GM18507 (cell line): ENCODE data around the gene TAF11.
"Not testable (repeated sequence)": the region's sequence is repeated elsewhere in the genome, so short reads cannot be mapped to it uniquely, and the experiment has no call there.

Source experiments
- DNase-seq: peaks from one replicate; pipeline ENCODE4 v3.0.0; 2011; ENCODE audit warnings: low read depth; ENCODE audit not compliant: insufficient read length; ENCODE audit errors: extremely low spot score
- FAIRE-seq: peaks from 2 replicates; lab custom pipeline; 2011; peaks lifted over from hg19 to GRCh38; lab: Jason Lieb, UNC

TAF11 gene

GRCh38 chr6:34875292-34876213 lies 12.3 kb downstream of the TAF11 start:
- DNase-seq (no peak), FAIRE-seq (no peak)

DNA sequence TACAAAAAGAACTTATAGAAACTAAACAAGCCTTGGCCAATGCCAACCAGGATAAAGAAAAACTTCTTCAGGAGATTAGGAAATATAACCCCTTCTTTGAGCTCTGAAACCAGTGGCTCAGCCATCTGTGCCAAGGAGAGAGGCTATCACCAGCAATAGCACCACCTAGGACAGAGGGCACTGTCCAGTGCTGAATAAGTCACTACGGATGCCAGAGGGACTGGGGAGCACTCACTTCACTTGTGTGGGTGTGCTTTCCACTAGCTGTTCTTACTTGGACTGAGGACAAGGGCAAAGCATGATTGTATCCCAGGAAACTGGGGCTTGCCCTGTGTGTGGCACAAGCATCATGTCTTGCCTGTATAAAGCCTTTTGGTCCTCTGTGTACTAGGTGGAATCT lies 15.5 kb downstream of the TAF11 start:
- DNase-seq (no peak), FAIRE-seq (no peak)

DNA sequence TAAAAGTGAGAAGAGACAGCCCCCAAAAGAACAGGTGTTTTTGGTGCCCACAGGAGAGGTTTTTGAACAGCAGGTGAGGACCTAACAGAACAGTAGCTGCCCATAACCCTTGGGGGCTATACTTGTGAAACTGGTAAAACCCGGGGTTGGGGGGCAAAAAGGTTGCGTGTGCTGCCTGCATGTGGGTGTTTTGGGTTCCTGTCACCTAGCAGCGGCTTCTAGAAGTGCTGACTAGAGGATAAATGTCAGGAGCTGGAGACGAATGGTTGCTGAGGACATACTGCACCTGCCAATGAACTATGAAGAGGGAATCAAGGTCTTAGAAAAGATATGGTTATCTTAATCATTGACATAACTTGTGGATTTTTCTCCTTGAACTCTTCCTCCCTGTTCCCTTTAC lies 16.0 kb downstream of the TAF11 start:
- FAIRE-seq (no peak), DNase-seq (no peak)

DNA sequence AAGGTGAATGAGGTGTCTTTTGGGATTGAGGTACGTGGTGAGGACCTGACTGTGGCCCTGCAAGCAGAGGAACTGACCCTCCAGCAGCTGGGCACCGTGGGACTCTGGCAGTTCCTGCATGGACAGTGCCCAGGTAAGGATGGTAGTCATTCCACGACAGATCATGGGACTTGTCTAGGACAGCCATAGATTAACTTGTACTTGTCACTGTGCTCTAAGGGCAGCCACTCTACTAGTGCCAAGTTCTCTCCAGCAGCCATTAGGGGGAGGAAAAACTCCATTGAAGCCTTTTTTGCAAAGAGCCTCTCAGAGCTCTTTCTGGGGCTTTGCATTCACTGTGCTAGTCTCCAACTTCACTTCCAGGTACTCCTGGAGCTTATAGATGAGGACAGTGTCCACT lies 20.4 kb downstream of the TAF11 start:
- FAIRE-seq (no peak), DNase-seq (no peak)

DNA sequence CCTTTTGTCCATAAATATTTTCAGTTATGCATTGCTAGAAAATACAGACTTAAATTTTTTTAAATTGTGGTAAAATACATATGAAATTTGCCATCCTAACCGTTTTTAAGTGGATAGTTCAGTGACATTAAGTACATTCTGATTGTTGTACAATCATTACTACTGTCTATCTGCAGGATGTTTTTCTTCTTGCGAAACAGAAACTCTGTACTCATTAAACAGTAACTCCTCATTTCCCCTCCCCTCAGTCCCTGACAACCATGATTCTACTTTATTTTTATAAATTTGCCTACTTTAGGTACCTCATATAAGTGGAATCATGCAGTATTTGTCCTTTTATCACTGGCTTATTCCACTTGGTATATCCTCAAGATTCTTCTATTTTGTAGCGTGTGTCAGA lies 21.3 kb downstream of the TAF11 start:
- FAIRE-seq, result no peak
- no peak for DNase-seq

DNA sequence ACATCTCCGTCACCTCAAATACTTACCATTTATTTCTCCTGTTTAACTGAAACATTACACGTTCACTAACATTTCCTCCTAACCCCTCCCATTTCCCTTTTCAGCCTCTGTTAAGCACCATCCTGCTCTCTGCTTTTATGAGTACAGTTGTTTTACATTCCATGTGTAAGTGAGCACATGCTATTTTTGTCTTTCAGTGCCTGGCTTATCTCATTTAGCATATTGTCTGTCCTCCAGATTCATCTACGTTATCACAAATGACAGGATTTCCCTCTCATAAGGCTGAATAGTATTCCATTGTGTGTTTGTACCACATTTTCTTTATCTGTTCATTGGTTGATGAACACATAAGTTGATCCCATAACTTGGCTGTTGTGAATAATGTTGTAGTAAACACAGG lies 22.7 kb downstream of the TAF11 start:
- FAIRE-seq, result no peak
- no peak for DNase-seq

GRCh38 chr6:34864007-34864406 lies 23.8 kb downstream of the TAF11 start:
- FAIRE-seq, result no peak

GRCh38 chr6:34860776-34861175 lies 27.1 kb downstream of the TAF11 start:
- FAIRE-seq (no peak), DNase-seq (no peak)

More at GRCh38 chr6:34864007-34864406, 23.8 kb downstream of the TAF11 start:
- no peak for DNase-seq

- DNase-seq (no peak), FAIRE-seq (no peak)
Measured at GRCh38 chr6:34859951-34860350, 27.9 kb downstream of the TAF11 start.

DNA sequence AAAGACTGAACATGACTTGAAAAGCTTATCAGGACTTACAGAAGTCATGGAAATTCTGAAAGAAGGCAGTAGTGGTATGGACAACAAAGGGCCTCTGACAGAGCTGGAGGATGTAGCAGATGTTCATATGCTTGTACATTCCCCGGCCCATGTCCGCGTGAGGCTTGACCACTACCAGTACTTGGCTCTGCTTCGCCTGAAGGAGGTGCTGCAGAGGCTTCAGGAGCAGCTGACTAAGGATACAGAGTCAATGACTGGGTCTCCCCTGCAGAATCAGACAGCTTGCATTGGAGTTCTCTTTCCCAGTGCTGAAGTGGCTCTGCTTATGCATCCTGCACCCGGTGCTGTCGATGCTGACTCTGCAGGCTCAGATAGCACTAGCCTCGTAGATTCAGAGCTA lies 29.2 kb downstream of the TAF11 start:
- FAIRE-seq (no peak), DNase-seq (no peak)

DNA sequence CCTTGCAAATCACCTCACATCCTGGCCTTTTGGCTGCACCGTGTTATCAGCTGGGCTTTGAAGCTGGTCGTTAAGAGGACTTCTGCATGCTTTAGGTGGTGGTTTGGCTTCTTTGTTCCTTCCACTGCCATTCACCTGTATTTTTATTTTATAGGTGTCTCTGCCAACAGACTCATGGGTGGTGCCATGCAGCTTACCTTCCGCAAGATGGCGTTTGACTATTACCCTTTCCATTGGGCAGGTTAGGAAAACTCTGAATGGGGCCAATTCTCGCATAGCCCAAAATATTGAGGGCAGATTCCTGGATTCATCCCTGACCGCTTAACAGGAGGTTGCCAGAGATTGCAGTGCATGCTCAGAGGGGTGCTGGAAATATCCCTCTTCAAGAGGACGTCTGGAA lies 32.4 kb downstream of the TAF11 start:
- FAIRE-seq (no peak), DNase-seq (no peak)

- DNase-seq (no peak), FAIRE-seq (no peak)
Measured at GRCh38 chr6:34852406-34853085, 35.3 kb downstream of the TAF11 start.

DNA sequence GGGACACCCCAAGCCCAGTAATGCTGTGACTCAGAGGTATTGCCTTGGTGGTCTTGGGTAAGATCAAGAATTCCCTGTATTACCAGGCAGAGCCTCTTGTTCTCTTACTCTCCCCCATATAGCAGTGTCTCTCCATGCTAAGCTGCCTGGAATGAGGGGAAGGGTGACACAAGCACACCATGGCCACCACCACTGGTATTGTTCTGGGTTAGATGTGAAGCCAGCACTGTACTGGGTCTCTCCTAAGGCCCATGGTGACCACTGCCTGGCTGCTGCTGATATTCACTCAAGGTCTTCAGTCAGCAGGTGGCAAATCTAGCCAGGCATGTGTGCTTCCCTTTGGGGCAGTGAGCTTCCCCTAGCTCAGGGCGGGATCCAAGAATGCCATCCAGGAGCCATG lies 36.5 kb downstream of the TAF11 start:
- FAIRE-seq (no peak), DNase-seq (no peak)

- FAIRE-seq, DNase-seq: not testable (repeated sequence)
Measured at GRCh38 chr6:34849066-34849465, 38.8 kb downstream of the TAF11 start.

DNA sequence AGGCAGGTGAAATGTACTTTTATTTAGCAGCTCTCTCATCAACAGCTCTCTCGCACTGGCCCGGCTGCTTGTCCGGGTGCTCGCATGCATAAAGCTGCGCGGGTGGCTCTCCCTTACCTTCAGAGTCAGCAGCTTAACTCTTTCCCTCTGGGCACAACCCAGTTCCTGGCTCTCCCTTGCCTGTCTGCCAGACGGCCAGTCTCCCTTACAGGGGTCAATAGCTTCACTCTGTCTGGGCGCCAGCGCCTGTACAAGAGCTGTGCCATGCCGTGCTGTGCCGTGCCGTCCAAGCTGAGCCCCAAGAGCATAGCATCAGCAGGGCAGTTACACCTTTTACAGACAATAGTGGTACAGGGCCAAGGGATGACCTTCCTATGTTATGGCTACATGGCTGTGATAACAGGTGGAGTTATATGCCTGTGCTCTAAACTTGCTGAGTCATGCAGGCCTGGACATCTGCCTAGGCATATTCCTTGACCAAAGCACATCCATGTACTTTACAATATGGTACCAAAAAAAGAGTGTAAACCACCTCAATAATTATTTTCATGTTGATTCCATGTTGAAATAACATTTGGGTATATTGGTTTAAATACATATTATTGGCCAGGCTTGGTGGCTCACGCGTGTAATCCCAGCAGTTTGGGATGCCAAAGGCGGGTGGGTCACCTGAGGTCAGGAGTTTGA lies 48.0 kb downstream of the TAF11 start:
- DNase-seq (no peak), FAIRE-seq (no peak)

- DNase-seq (no peak), FAIRE-seq (no peak)
Measured at GRCh38 chr6:34837528-34837927, 50.3 kb downstream of the TAF11 start.

- FAIRE-seq (no peak), DNase-seq (no peak)
Measured at GRCh38 chr6:34836451-34836850, 51.4 kb downstream of the TAF11 start.

DNA sequence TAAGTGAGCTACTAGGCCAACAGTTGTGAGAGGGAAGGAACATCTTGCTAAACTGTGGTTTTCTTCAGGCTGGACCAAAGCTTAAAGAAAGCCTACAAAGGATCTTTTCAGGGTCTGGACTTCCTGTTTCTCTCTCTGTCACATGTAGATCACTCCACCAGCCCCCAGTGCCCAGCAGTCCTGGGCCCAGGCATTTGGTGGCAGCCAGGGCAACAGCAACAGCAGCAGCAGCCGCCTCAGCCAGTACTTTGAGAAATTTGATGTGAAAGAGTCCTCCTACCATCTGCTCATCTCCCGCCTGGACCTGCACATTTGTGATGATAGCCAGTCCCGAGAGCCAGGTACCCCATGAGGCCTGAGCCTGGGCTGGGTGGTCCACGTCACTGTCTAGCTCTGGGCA lies 51.8 kb downstream of the TAF11 start:
- DNase-seq (no peak), FAIRE-seq (no peak)

- DNase-seq (no peak), FAIRE-seq (no peak)
Measured at GRCh38 chr6:34834789-34835518, 52.9 kb downstream of the TAF11 start.

- FAIRE-seq (no peak), DNase-seq (no peak)
Measured at GRCh38 chr6:34832942-34833341, 54.9 kb downstream of the TAF11 start.
